ELR (cell line): Measurements from ENCODE around the gene LYZL1.
"Not testable (repeated sequence)": the region's sequence is repeated elsewhere in the genome, so short reads cannot be mapped to it uniquely, and the experiment has no call there.

Source experiments
- DNase-seq: peaks from one replicate; pipeline ENCODE4 v3.0.0-alpha.2; 2015; ENCODE audit warnings: low read depth

LYZL1 gene

DNA sequence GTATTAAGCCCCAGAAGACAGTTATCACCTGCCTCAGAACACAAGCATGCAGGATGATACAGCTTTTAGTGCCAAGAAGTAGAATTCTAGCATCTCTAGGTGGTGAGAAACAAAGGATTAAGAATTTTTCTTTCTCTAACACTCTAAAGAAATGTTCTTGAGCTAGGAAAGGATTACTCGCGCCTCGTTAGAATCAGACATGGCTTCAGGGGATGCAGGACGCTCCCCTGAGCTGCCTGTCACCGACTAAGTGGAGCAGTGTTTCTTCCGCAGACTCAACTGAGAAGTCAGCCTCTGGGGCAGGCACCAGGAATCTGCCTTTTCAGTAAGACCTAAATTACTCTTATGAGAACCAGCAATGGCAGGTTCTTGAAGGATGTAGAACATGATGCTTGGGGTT, at the start of gene LYZL1:
Gene LYZL1, plus strand, starts transcription at position 165 of the 400 bp plus-strand sequence. CDS start 2,798 bp downstream, outside the sequence.
- DNase-seq: not testable (repeated sequence)

GRCh38 chr10:29239569-29240472, 49.0 kb upstream of the LYZL1 start:
- DNase-seq: peak; percentile 40

- DNase-seq: no peak
Observed at GRCh38 chr10:29240986-29241660, 47.7 kb upstream of the LYZL1 start.

DNA sequence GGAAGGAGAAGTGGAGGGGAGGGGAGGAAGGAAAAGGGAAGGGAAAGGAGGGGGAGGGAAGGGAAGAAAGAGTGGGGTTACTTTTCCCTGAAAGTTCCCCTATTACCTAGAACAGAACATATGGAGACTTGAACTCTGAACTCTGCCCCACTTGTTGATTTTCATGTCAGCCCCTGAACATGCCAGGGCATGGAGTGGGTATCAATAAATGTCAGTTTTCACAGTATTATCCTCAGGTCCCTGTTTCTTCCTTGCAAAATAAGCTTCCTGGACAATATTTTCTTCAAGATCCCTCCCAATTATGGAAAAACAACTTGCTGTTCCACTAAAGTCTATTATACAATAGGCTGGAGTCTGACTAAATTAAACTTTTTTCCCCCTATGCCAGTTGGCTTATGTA, 46.9 kb upstream of the LYZL1 start:
- no peak for DNase-seq

GRCh38 chr10:29243066-29243465, 45.8 kb upstream of the LYZL1 start:
- no peak for DNase-seq

- peak; percentile 28 for DNase-seq
Observed at GRCh38 chr10:29243750-29244149, 45.1 kb upstream of the LYZL1 start.

- DNase-seq: no peak
Observed at GRCh38 chr10:29244978-29245377, 43.9 kb upstream of the LYZL1 start.

DNA sequence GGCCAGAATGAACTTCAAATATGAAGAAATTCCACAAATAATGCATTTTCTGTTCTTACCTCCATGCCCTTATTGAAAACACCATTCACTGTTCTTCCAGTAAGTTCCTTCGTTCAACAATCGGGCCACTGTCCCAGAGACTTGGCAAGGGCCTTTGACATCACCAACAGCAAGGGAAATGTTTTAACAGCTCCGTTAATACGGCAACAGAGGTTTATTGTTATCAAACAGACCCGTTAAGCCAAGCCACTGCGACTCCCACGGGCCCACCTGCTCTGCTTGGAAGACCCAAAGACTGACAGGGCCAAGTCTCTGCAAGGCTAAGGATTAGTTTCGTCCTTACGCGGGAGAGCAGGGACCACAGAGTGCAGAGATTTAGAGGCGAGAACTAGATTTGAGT, 43.4 kb upstream of the LYZL1 start:
- DNase-seq: no peak

- no peak for DNase-seq
Observed at GRCh38 chr10:29246449-29246848, 42.4 kb upstream of the LYZL1 start.

DNA sequence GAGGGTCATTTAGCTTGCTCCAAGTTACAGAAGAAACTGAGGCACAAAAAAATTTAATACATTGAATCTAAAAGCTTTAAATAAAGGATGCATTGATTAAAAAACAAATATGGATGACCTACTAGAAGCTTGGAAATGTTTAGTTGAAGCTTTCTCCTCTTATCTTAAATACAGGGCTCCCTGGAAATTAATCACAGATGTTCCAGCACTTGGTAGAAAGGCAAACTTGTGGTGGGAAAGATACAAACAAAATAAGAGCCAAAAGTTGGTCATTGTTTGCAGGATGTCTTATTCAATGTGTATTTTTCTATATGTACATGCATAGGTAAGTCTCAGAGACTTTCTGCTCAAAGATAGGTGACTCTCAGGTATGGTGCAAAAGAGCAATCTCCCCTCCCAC, 40.7 kb upstream of the LYZL1 start:
- no peak for DNase-seq

- DNase-seq: no peak
Observed at GRCh38 chr10:29249018-29249417, 39.9 kb upstream of the LYZL1 start.

GRCh38 chr10:29250066-29250465, 38.8 kb upstream of the LYZL1 start:
- DNase-seq: no peak

DNA sequence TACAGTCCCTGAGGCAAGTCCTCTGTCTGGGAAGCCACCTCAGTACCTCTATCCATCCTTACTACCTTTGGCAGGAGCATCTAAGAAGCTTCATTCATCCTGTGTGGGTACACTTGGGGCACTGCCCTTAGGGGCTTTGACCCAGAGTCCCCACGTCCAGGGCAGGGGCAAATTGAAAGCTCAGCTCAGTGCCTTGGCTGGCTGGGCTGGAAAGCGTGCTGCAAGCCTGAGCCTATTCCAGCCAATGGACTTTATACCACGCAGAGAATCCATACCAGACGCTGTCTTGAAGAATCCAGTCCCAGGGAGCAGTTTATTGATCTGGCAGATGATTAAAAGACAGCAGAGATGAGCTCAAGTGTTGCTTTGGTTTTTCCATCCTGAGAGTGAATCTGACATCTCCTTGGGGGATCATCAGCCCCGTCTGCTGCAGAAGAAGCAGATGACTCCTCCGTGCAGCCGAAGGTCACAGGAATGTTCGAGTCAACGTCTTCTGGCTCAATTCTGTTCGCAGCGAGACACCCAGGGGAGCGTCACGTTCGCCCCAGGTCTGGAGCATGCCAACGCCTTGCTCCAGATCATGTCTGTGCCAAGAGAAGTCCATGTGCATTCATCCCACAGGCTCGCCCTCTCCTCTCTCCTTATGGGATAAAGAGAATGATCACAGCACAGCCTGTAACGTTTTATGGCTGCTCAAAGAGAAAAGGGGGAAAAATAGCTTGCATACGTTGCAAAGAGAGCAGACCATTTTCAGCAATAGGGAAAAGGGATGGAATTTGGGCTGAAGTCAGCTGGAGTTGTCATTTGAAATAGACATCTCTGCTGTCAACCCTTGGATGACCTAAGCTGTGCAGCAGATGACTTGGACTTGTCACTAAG, 35.8 kb upstream of the LYZL1 start:
- no peak for DNase-seq

GRCh38 chr10:29253690-29254029, 35.2 kb upstream of the LYZL1 start:
- DNase-seq: no peak

DNA sequence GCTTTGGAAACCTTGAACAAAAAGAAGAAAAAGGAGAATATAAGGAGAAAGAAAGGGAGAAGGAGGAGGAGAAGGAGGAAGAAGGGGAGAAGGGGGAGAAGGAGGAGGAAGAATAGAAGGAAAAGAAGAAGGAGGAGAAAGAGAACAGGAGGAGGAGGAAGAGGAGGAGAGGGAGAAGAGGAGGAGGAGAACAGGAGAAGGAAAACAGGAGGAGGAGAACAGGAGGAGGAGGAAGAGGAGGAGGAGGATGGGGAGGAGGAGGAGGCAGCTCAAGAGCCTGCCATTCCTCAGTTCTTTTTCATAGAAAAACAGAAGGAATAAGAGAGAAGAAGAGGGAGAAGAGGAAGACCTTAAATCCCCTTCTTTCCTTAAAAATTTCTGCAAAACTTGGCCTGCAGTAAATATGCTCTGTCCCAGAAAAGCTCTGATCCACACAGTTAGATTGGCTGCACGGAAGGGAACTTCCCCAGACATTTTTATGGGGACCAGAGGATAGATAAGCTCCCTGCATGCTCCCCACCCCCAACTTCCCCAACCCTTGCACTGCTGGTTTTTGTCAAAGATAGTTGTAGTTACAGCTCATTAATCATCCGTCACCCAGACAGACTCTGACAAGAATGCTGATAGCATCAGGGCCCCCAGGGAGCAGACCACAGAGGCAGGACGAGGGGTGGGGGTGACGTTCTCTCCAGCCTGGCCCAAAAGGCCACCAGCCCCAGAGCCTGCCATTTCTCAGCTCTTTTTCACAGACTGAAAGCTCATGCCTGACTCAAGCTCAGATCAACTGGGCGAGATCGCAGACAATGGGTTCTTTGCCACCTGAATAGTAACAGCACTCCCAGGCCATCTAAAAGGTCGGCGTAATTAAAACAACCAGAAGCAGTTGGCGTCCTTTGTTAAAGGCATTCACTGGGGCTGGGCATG, 34.5 kb upstream of the LYZL1 start:
- no peak for DNase-seq

- DNase-seq: no peak
Observed at GRCh38 chr10:29255104-29255503, 33.8 kb upstream of the LYZL1 start.

GRCh38 chr10:29256019-29256418, 32.9 kb upstream of the LYZL1 start:
- DNase-seq: no peak

DNA sequence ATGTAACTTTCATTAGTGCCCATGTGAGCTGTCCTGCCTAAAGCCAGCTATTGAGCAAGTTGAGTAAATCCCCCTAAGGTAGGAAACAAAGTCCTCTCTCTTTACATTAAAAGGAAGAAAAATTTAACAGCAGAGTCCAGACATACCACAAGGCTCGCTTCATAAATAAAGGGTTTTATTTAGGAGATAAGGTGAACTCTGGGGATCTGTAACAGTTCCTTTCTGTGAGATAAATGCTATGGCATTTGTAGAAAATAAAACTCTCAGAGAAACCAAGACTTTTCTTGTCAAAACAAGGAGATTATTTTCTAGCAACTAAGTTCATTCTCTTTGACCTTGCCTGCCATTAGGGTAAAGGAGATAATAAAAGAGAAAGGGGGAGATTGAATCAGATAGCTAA, 32.3 kb upstream of the LYZL1 start:
- no peak for DNase-seq

DNA sequence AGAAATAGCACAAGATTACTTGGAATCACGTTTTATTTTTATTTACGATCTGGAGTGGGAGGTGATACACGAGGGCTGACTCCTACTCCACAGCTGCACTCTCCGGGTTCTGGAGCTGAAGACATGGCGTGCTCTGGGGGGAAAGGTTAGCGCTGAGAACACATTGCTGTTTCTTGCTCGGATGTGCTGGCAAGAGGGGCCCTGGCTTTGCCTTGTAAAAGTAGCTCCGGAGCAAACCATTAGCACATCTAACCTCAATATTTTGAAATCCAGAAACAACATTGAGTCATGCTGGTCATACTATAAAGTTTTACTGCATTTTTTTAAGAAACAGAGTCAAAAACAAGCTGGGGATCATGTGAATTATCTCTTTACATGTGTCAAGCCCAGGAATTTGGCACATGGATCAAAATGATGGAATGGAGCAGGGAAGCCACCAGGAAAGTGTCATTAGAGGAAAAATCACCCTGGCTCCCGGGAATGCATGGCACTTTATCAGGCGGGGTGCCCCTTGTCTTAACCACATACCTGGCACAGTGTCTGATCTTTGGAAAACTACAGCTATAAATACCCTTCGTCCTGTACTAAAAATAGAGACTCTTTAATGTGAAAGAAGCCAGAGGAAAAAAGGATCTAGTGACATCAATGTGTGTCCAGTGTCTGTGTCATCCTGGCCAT, 31.6 kb upstream of the LYZL1 start:
- peak; percentile 70 for DNase-seq

- DNase-seq: no peak
Observed at GRCh38 chr10:29257784-29258135, 31.1 kb upstream of the LYZL1 start.

GRCh38 chr10:29259498-29259897, 29.4 kb upstream of the LYZL1 start:
- DNase-seq: no peak
